Astrocyte (in vitro differentiated cells and primary cell): ENCODE results near the gene GPATCH2. TPM values are rescaled to one million over a fixed set of nuclear protein-coding genes. Genes with fewer than 3 reads are reported as not detected.

ENCODE experiments used
- DNase-seq: peaks from one replicate; pipeline ENCODE4 v3.0.0-alpha.2; 2010; ENCODE audit warnings: low read depth
- FAIRE-seq: peaks from 2 replicates; lab custom pipeline; 2011; peaks lifted over from hg19 to GRCh38; lab: Jason Lieb, UNC
- H2AFZ ChIP-seq: 2 replicates; pipeline ENCODE4 v1.6.0; 2012; ENCODE audit warnings: low read depth, low read length, inconsistent platforms
- H3K27ac ChIP-seq: 2 replicates; pipeline ENCODE4 v1.5.1; 2011; ENCODE audit warnings: low read depth, low read length, inconsistent platforms
- H3K27me3 ChIP-seq: 2 replicates; pipeline ENCODE4 v1.6.0; 2011; ENCODE audit warnings: low read length, inconsistent platforms; ENCODE audit not compliant: insufficient read depth
- H3K36me3 ChIP-seq: 2 replicates; pipeline ENCODE4 v1.5.1; 2011; ENCODE audit warnings: low read length, inconsistent platforms; ENCODE audit not compliant: insufficient read depth
- H3K4me1 ChIP-seq: 2 replicates; pipeline ENCODE4 v1.5.1; 2011; ENCODE audit warnings: low read length, inconsistent platforms; ENCODE audit not compliant: insufficient read depth
- H3K4me2 ChIP-seq: 2 replicates; pipeline ENCODE4 v1.6.0; 2012; ENCODE audit warnings: low read length, inconsistent platforms
- H3K4me3 ChIP-seq: 2 replicates; pipeline ENCODE4 v1.5.1; 2011; ENCODE audit warnings: low read depth, mild to moderate bottlenecking, low read length, inconsistent platforms; ENCODE audit not compliant: insufficient read depth
- H3K79me2 ChIP-seq: 2 replicates; pipeline ENCODE4 v1.6.0; 2012; ENCODE audit warnings: mild to moderate bottlenecking, low read length, inconsistent platforms; ENCODE audit not compliant: insufficient read depth
- H3K9ac ChIP-seq: 2 replicates; pipeline ENCODE4 v1.6.0; 2012; ENCODE audit warnings: mild to moderate bottlenecking, low read length, inconsistent platforms
- H3K9me3 ChIP-seq: 2 replicates; pipeline ENCODE4 v1.5.1; 2012; ENCODE audit warnings: low read depth, mild to moderate bottlenecking, low read length, inconsistent platforms; ENCODE audit not compliant: insufficient read depth
- H4K20me1 ChIP-seq: 2 replicates; pipeline ENCODE4 v1.6.0; 2012; ENCODE audit warnings: low read length, inconsistent platforms; ENCODE audit not compliant: insufficient read depth
- H3K27ac Mint-ChIP-seq: one replicate; pipeline ENCODE4 v1.8.0; 2021; ENCODE audit warnings: mild to moderate bottlenecking, mixed read lengths; ENCODE audit not compliant: unreplicated experiment
- H3K27me3 Mint-ChIP-seq: one replicate; pipeline ENCODE4 v1.8.0; 2021; ENCODE audit warnings: low read depth, mixed read lengths; ENCODE audit not compliant: unreplicated experiment
- H3K36me3 Mint-ChIP-seq: one replicate; pipeline ENCODE4 v1.8.0; 2021; ENCODE audit warnings: low read depth, mixed read lengths; ENCODE audit not compliant: unreplicated experiment
- H3K4me1 Mint-ChIP-seq: one replicate; pipeline ENCODE4 v1.8.0; 2021; ENCODE audit warnings: low read depth, mixed read lengths; ENCODE audit not compliant: unreplicated experiment
- H3K4me3 Mint-ChIP-seq: one replicate; pipeline ENCODE4 v1.8.0; 2021; ENCODE audit warnings: mild to moderate bottlenecking, moderate library complexity, mixed read lengths; ENCODE audit not compliant: unreplicated experiment
- H3K9me3 Mint-ChIP-seq: one replicate; pipeline ENCODE4 v1.8.0; 2021; ENCODE audit warnings: mild to moderate bottlenecking, mixed read lengths; ENCODE audit not compliant: unreplicated experiment
- EZH2 ChIP-seq: IDR thresholded peaks from 2 replicates; pipeline ENCODE4 v1.6.1; 2012; ENCODE audit warnings: mild to moderate bottlenecking, low read length, inconsistent platforms; ENCODE audit not compliant: insufficient read depth
- total RNA-seq: library from RNA; stranded (reverse); gene quantifications from 2 replicates; pipeline ENCODE4 v1.2.1, GENCODE V29; 2021
- TF ChIP-seq, protein P1 (sequence below): IDR thresholded peaks from 2 replicates; pipeline ENCODE4 v1.5.1; 2011; ENCODE audit warnings: low read depth, mild to moderate bottlenecking, inconsistent platforms, low read length, moderate library complexity; ENCODE audit not compliant: insufficient read depth

Gene GPATCH2
- total RNA-seq, 1 donor from 2014 or later = 14.1 TPM

- TF ChIP-seq EZH2 = no peak
- TF ChIP-seq, protein P1, sequence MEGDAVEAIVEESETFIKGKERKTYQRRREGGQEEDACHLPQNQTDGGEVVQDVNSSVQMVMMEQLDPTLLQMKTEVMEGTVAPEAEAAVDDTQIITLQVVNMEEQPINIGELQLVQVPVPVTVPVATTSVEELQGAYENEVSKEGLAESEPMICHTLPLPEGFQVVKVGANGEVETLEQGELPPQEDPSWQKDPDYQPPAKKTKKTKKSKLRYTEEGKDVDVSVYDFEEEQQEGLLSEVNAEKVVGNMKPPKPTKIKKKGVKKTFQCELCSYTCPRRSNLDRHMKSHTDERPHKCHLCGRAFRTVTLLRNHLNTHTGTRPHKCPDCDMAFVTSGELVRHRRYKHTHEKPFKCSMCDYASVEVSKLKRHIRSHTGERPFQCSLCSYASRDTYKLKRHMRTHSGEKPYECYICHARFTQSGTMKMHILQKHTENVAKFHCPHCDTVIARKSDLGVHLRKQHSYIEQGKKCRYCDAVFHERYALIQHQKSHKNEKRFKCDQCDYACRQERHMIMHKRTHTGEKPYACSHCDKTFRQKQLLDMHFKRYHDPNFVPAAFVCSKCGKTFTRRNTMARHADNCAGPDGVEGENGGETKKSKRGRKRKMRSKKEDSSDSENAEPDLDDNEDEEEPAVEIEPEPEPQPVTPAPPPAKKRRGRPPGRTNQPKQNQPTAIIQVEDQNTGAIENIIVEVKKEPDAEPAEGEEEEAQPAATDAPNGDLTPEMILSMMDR = no peak
- H3K9me3 Mint-ChIP-seq = no peaks in the 10 kb centered on the region
- H3K36me3 Mint-ChIP-seq = no peaks in the 10 kb centered on the region
- no peak for FAIRE-seq
- Histone ChIP-seq H3K4me2 (no peak overlapping the region), H3K27me3 (no peaks in the 10 kb centered on the region), H3K9me3 (no peaks in the 10 kb centered on the region), H2AFZ (no peak overlapping the region), H3K36me3 (no peaks in the 10 kb centered on the region), H3K4me1 (peaks cover 17% of the 10 kb centered on the region), H3K79me2 (no peaks in the 10 kb centered on the region), H3K9ac (no peak overlapping the region), H3K27ac (no peak overlapping the region), H3K4me3 (no peak overlapping the region), H4K20me1 (peaks cover 9% of the 10 kb centered on the region)
- no peak overlapping the region for H3K27ac Mint-ChIP-seq
- no peak overlapping the region for H3K4me3 Mint-ChIP-seq
- H3K4me1 Mint-ChIP-seq = peaks cover 23% of the 10 kb centered on the region
- no peaks in the 10 kb centered on the region for H3K27me3 Mint-ChIP-seq
- DNase-seq = no peak
These were observed 66.1 kb downstream of the GPATCH2 start for GRCh38 chr1:217564833-217565232.

DNA sequence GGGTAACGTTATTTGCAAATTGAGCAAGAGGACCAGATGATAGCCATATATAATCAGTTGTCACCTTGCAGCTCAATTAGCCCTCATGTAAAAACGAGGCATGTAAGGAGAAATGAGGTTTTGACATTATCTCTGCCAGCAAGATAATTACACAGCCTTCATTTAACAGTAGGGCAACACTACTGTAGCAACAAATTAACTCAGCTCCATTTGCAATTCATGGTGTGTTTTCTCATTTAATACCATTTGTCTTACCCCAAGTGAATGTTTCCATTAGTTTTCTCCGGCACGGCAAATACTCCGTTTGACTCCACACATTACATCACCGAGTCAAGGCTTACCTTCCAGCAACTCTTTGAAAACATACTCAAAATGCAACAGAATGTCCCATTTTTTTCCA lies 66.7 kb downstream of the GPATCH2 start:
- Mint-ChIP-seq H3K4me3 (no peak overlapping the region), H3K27ac (no peak overlapping the region), H3K27me3 (no peaks in the 10 kb centered on the region), H3K36me3 (no peaks in the 10 kb centered on the region), H3K4me1 (peaks cover 23% of the 10 kb centered on the region), H3K9me3 (no peaks in the 10 kb centered on the region)
- FAIRE-seq = no peak
- TF ChIP-seq EZH2 = no peak
- TF ChIP-seq, protein P1 = no peak
- no peak overlapping the region for H3K4me3 ChIP-seq
- no peaks in the 10 kb centered on the region for H3K79me2 ChIP-seq
- no peaks in the 10 kb centered on the region for H3K9me3 ChIP-seq
- H3K36me3 ChIP-seq = no peaks in the 10 kb centered on the region
- peaks cover 17% of the 10 kb centered on the region for H3K4me1 ChIP-seq
- H4K20me1 ChIP-seq = peaks cover 9% of the 10 kb centered on the region
- H3K4me2 ChIP-seq = no peak overlapping the region
- H3K27me3 ChIP-seq = no peaks in the 10 kb centered on the region
- no peak for DNase-seq
- no peak overlapping the region for H3K27ac ChIP-seq
- no peak overlapping the region for H3K9ac ChIP-seq
- no peak overlapping the region for H2AFZ ChIP-seq

DNA sequence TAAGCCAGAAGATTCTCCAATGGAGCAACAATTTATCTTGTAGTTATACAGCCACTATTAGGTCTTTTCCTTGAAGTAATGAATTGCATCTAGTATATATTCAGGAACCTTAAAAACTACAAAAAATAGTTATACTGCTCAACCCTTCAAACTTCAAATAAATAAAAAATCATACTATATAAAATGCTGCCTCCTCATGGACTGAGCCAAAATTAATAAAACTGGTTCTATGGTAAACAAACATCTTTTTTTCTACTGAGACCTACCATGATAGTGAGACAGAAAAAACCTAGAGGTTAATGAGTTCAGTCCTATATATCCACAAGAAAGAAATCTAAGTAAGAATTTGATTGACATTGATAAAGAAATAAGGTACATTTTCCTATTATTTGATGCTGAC lies 67.7 kb downstream of the GPATCH2 start:
- no peak overlapping the region for H3K4me3 Mint-ChIP-seq
- TF ChIP-seq, protein P1 = no peak
- TF ChIP-seq EZH2 = no peak
- no peak for FAIRE-seq

More for the DNA sequence above, 67.7 kb downstream of the GPATCH2 start:
- H2AFZ ChIP-seq = no peak overlapping the region
- no peak overlapping the region for H3K9ac ChIP-seq
- no peaks in the 10 kb centered on the region for H3K9me3 ChIP-seq
- no peaks in the 10 kb centered on the region for H3K79me2 ChIP-seq
- no peaks in the 10 kb centered on the region for H3K36me3 Mint-ChIP-seq
- no peak for DNase-seq
- H3K27me3 Mint-ChIP-seq = no peaks in the 10 kb centered on the region
- H3K27me3 ChIP-seq = no peaks in the 10 kb centered on the region
- no peak overlapping the region for H3K4me3 ChIP-seq
- peak overlapping the region; percentile 66 for H3K4me2 ChIP-seq
- no peaks in the 10 kb centered on the region for H3K36me3 ChIP-seq
- peaks cover 17% of the 10 kb centered on the region for H3K4me1 ChIP-seq
- H3K27ac Mint-ChIP-seq = peak overlapping the region; percentile 4
- no peak overlapping the region for H3K27ac ChIP-seq
- H3K4me1 Mint-ChIP-seq = peaks cover 23% of the 10 kb centered on the region
- no peaks in the 10 kb centered on the region for H3K9me3 Mint-ChIP-seq
- peaks cover 9% of the 10 kb centered on the region for H4K20me1 ChIP-seq
